Prostate gland (tissue), 2 donors: Measurements from ENCODE around the gene POLE2. TPM values are rescaled to one million over a fixed set of nuclear protein-coding genes. Genes with fewer than 3 reads are reported as not detected.

Source experiments
- DNase-seq: peaks from one replicate; pipeline ENCODE4 v3.0.0-alpha.2; 2019; ENCODE audit warnings: low spot score
- H3K27ac ChIP-seq, 2 donors: fragments of 200-600 bp; sonication (generic); 2 replicates each; pipeline ENCODE4 v1.5.1; 2017 to 2019
- H3K27me3 ChIP-seq: fragments of 200-600 bp; sonication (generic); replicated peaks from 2 replicates; pipeline ENCODE4 v1.5.1; 2019; ENCODE audit not compliant: insufficient read depth
- H3K36me3 ChIP-seq, 2 donors: fragments of 200-600 bp; sonication (generic); 1 replicate in 1 of 2; 2 replicates in 1 of 2; pipeline versions ENCODE4 v1.5.1 to v1.8.1; 2017 to 2019
- H3K4me1 ChIP-seq: fragments of 200-600 bp; sonication (generic); replicated peaks from 2 replicates; pipeline ENCODE4 v1.5.1; 2019
- H3K4me3 ChIP-seq, 2 donors: fragments of 200-600 bp; sonication (generic); 2 replicates each; pipeline ENCODE4 v1.5.1; 2017 to 2019
- H3K9me3 ChIP-seq: fragments of 200-600 bp; sonication (generic); 2 replicates; pipeline ENCODE4 v1.5.1; 2017
- POLR2A ChIP-seq: fragments of 450-650 bp; IDR thresholded peaks from one replicate; pipeline ENCODE4 v1.6.1; 2016; ENCODE audit warnings: antibody characterized with exemption, mild to moderate bottlenecking
- POLR2AphosphoS5 ChIP-seq: sonication (generic); formaldehyde crosslinking; IDR thresholded peaks from one replicate; pipeline ENCODE4 v1.6.1; 2017; ENCODE audit warnings: antibody characterized with exemption
- WGBS: methylation state at CpG from one replicate; pipeline ENCODE4 v1.1.5; 2018; 5-methylcytosine and 5-hydroxymethylcytosine counted together
- intact Hi-C: fragments of 100-400 bp; cut with DNase I; formaldehyde crosslinking; loops from one replicate; pipeline ENCODE4 v1.14.2; 2022
- total RNA-seq, 2 donors: library from RNA; depleted of rRNA; stranded (reverse); fragments of >200 nt; gene quantifications; one replicate each; pipeline ENCODE4 v1.1.0, GENCODE V29; 2016
- TF ChIP-seq, protein P1 (sequence below), 4 experiments: fragments of 200-600 bp in 2 of 4; fragments of 450-650 bp in 2 of 4; sonication (generic) in 2 of 4; IDR thresholded peaks; 1 replicate in 3 of 4; 2 replicates in 1 of 4; pipeline ENCODE4 v1.5.1; 2016 to 2019; ENCODE audit warnings: antibody characterized with exemption in 4 of 4, mild to moderate bottlenecking in 2 of 4, moderate library complexity in 2 of 4

POLE2 gene
- total RNA-seq, 2 donors from 2014 or later = 3.2 to 5.8 TPM

DNA sequence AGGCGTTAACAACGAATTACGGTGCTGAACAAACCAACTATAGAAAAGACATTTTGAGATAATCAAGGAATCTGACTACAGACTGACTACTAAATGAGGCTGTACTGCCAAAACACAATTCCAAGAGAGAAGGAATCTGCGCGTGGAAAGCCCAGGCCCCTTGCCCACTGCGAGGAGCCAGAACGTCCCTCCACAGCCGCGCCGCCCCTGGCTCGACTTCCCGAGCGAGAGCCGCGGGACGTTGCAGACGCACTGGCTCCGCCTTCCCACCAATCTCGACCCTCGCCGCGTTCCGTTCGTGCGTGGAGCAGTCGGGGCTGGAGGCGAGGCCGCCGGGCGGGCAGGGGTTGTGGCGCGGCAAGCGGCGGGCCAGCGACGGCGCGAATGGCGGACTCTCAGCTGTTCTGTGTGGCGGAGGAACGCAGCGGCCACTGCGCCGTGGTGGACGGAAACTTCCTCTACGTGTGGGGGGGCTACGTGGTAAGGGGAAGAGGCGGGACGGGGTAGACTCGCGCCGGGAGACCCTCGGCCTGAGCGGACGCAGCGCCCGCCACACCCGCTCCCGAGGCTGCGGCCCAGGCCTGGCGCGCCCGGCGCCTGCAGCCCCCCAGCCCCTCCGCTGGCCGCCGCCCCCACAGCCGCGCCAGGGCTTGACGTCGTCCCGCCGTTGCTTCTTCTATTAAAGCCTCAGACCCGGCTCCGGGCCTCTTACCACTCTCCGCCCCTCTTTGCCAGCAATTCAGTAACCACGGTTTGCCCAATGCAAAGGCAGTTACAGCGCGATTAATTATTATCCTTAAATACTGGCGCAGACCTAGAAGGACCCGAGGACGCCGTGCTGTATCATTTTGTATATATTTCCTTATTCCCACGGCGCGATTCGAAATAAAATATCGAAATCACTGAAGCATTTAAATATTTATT lies 5.1 kb upstream of the POLE2 start, which contains the start of gene KLHDC1:
KLHDC1 (plus strand) TSS at position 310 of the 924 bp plus-strand sequence; CDS start at position 385, 75 bp downstream.
- Histone ChIP-seq H3K27me3 (no peaks in the 10 kb centered on the region), H3K27ac (peak within 1 kb of the TSS; percentile 93 to 96), H3K4me1 (no peaks in the 10 kb centered on the region), H3K36me3 (no peaks in the 10 kb centered on the region), H3K4me3 (peak within 1 kb of the TSS; percentile 70 to 76), H3K9me3 (no peaks in the 10 kb centered on the region)
- peak; percentile 72 for DNase-seq
- intact Hi-C loops = loop anchor here (1.0 to 5.0 kb wide), 2 partner anchors 59 to 74 kb away; partner anchors contain the start of gene KLHDC2
- peak; percentile 74 for TF ChIP-seq POLR2A
- TF ChIP-seq, protein P1, sequence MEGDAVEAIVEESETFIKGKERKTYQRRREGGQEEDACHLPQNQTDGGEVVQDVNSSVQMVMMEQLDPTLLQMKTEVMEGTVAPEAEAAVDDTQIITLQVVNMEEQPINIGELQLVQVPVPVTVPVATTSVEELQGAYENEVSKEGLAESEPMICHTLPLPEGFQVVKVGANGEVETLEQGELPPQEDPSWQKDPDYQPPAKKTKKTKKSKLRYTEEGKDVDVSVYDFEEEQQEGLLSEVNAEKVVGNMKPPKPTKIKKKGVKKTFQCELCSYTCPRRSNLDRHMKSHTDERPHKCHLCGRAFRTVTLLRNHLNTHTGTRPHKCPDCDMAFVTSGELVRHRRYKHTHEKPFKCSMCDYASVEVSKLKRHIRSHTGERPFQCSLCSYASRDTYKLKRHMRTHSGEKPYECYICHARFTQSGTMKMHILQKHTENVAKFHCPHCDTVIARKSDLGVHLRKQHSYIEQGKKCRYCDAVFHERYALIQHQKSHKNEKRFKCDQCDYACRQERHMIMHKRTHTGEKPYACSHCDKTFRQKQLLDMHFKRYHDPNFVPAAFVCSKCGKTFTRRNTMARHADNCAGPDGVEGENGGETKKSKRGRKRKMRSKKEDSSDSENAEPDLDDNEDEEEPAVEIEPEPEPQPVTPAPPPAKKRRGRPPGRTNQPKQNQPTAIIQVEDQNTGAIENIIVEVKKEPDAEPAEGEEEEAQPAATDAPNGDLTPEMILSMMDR (IDR thresholded peaks at IDR 0.05) = no peak
- peak; percentile 77 for TF ChIP-seq POLR2AphosphoS5
- under 1% methylated on average over 59 of the region's 88 CpGs for WGBS

DNA sequence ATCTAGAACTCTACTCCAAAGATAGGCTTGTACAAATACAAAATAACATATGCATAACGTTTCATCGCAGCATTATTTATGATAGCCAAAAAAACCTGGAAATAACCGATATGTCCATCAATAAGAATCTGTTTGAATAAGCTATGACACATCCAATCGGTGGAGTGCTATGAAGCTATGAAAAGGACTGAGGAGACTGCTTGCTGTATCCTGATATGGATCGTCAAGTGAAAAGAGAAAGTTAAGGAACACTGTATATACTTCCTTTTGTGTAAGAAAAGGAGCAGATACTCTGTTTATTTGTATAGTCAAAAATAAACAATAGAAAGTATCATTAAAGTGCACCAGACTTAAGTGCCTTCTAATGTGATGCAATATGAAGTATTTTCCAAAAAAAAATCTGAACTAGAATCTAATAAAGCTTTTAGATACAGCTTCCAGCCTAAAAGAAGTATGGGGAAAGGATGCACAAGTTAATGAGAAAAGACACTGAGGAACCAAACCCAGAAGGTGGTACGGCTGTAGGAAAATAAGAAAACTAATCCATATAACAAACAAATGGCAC lies 4.3 kb upstream of the POLE2 start:
- peak overlapping the region; percentile 93 to 96 for H3K27ac ChIP-seq
- TF ChIP-seq POLR2AphosphoS5 (no peak), POLR2A (no peak)
- TF ChIP-seq, protein P1 (IDR thresholded peaks at IDR 0.05) = no peak
- no peaks in the 10 kb centered on the region for H3K36me3 ChIP-seq
- H3K27me3 ChIP-seq = no peaks in the 10 kb centered on the region
- no peaks in the 10 kb centered on the region for H3K4me1 ChIP-seq
- H3K4me3 ChIP-seq = peak overlapping the region; percentile 70 to 76
- WGBS = 53% methylated on average over 6 of the region's 6 CpGs
- intact Hi-C loops = loop anchor here (5.0 kb wide), 1 partner anchor 75 kb away; the partner anchor contains the start of gene KLHDC2
- H3K9me3 ChIP-seq = no peaks in the 10 kb centered on the region
- no peak for DNase-seq

DNA sequence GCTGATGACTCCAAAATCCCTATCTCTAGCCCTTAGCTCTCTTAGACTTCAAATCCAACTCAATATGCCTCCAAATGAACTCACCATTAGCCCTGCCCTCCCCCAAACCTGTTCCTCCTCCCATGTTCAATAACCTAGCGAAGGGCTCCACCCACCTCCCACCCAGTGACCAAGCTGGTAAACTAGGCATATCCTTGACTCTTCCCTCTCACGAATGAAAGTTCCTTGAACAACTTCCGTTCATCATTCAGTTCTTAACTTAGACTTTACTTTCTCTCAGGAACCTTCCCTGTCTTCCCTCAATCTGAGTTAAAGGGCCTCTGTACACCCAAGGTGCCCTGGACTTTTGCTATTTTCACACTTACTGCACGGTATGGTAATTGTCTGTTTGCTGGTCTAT lies 3.0 kb upstream of the POLE2 start:
- no peaks in the 10 kb centered on the region for H3K4me1 ChIP-seq
- intact Hi-C loops = loop anchor here (5.0 kb wide), 1 partner anchor 76 kb away; the partner anchor contains the start of gene KLHDC2
- TF ChIP-seq POLR2A = no peak
- TF ChIP-seq, protein P1 (IDR thresholded peaks at IDR 0.05) = no peak
- TF ChIP-seq POLR2AphosphoS5 = no peak
- WGBS = 79% methylated on average over 4 of the region's 4 CpGs
- H3K9me3 ChIP-seq = no peaks in the 10 kb centered on the region
- H3K4me3 ChIP-seq = no peak overlapping the region
- H3K27ac ChIP-seq = no peak overlapping the region
- H3K27me3 ChIP-seq = no peaks in the 10 kb centered on the region
- DNase-seq = no peak
- H3K36me3 ChIP-seq = no peaks in the 10 kb centered on the region

DNA sequence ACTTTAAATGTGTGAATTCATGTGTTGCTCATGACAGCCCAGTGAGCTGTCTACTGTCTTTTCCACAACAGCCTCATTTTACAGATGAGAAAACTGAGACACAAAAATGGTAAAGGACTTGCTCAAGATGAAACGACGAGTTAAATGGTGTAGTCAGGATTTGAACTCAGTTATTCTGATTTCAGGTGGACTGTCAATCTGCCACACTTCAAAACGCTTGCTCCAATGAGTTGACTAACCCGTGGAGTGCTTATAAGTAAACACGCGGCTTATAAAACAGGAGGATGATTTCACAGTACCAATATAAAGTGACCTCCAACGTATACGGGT lies 652 bp upstream of the POLE2 start:
- peak overlapping the region in 1 of 2 donors; percentile 47 for H3K4me3 ChIP-seq
- peak overlapping the region; percentile 74 to 77 for H3K27ac ChIP-seq
- H3K9me3 ChIP-seq = no peaks in the 10 kb centered on the region
- no peak for DNase-seq
- no peaks in the 10 kb centered on the region for H3K4me1 ChIP-seq
- H3K36me3 ChIP-seq = no peaks in the 10 kb centered on the region
- TF ChIP-seq POLR2A (no peak), POLR2AphosphoS5 (no peak)
- TF ChIP-seq, protein P1 (IDR thresholded peaks at IDR 0.05) = no peak
- WGBS = 87% methylated on average over 8 of the region's 8 CpGs
- H3K27me3 ChIP-seq = no peaks in the 10 kb centered on the region
- intact Hi-C loops = no loop called here
